ENCODE data around the gene IQCK. TPM values are rescaled to one million over a fixed set of nuclear protein-coding genes. Genes with fewer than 3 reads are reported as not detected.

IQCK gene
- polyA plus RNA-seq, 2 of the 4 experiments (the other 2 are of a cell fraction), result 10.3 to 15.6 TPM

DNA sequence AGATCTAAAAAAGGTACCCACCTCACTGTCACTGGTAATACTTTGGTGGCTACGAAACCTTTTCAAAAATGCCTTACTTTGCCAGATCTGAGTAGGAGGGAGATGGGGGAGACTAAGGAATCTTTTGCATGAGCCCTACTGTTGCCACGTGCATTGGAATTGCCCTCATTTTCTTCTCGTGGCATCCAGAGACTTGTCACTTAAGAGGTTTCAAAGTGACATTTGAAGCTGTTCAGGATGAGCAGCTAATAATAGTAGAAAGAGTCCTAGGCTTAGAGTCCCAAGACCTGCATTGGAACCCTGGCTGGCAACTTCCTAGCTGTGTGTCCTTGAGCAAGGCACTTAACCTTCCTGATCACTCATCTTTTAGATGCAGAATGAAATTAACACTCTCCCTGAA is 123.1 kb downstream of the IQCK start:
- H3K4me1 ChIP-seq, result peaks cover 10% of the 10 kb centered on the region
- H3K9me3 ChIP-seq, result no peaks in the 10 kb centered on the region
- ChIA-PET CTCF (interaction anchor here (0.6 to 1.8 kb wide), 2 partner anchors 10 to 258 kb away, joined by 3 to 4 read pairs; no protein-coding TSS in a partner anchor), POLR2A (no interaction called here)
- no peak overlapping the region for H3K4me2 ChIP-seq
- H3K4me3 ChIP-seq, result no peak overlapping the region
- no peak for TF ChIP-seq JUNB (IDR thresholded peaks at IDR 0.05)
- TF ChIP-seq, protein P1, sequence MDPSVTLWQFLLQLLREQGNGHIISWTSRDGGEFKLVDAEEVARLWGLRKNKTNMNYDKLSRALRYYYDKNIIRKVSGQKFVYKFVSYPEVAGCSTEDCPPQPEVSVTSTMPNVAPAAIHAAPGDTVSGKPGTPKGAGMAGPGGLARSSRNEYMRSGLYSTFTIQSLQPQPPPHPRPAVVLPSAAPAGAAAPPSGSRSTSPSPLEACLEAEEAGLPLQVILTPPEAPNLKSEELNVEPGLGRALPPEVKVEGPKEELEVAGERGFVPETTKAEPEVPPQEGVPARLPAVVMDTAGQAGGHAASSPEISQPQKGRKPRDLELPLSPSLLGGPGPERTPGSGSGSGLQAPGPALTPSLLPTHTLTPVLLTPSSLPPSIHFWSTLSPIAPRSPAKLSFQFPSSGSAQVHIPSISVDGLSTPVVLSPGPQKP (IDR thresholded peaks at IDR 0.05; ENCODE audit: low read depth, low read length), result no peak
- no peak for TF ChIP-seq SREBF2 (IDR thresholded peaks at IDR 0.05)
- TF ChIP-seq RFX5 (IDR thresholded peaks at IDR 0.05), result no peak
- TF ChIP-seq MYC (IDR thresholded peaks at IDR 0.05; ENCODE audit: borderline replicate concordance, low read length), result no peak
- TF ChIP-seq FOSL2 (IDR thresholded peaks at IDR 0.05), result no peak
- TF ChIP-seq FOSL2 (CRISPR knock-in tag; IDR thresholded peaks at IDR 0.05), result no peak
- TF ChIP-seq CBX2 (IDR thresholded peaks at IDR 0.05; ENCODE audit: borderline replicate concordance, low read depth), result no peak
- no peak for TF ChIP-seq PHF8 (IDR thresholded peaks at IDR 0.05; ENCODE audit: borderline replicate concordance, low read depth)
- ATAC-seq, result no peak
- 90% methylated on average over 3 of the region's 3 CpGs for WGBS (ENCODE audit: missing lambda C conversion rate)
- no peak for FAIRE-seq
- H3K27ac ChIP-seq, result no peak overlapping the region
- no peak for DNase-seq (ENCODE audit: low read depth in 1 of 2, low spot score in 1 of 2)

DNA sequence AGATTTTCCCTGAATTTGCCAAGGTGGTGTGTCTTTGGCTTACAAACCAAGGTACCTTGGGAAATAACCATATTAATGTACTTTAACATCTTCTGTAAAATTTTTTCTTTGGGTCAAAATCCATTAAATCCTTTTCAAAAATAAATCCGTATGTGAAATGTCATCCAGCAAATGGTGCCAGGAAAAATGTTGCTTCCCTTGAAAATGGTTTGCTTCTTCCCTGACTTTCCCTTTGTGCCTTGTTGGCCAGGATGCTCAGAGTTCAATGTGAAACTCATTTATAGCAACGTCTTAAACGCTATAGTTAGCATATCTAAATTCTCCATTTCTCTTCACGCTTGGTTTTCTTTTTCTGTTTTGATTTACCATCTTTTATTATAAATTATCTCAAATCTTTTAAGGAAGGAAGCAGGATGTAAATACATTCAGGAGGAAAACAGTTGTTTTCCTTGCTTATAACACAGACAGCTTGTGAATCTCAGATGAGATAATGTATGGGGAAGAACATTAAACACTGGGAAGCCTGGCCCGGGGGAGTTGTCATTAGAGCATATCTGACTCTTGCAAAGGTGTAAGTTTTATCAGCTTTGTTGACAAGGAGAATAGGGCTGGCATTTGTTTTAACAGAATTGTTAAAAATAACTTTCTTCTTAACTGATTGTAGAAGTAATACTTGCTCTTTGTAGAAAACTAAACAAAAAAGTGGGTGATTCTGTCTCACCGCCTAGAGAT is 124.5 kb downstream of the IQCK start:
- TF ChIP-seq, protein P2, sequence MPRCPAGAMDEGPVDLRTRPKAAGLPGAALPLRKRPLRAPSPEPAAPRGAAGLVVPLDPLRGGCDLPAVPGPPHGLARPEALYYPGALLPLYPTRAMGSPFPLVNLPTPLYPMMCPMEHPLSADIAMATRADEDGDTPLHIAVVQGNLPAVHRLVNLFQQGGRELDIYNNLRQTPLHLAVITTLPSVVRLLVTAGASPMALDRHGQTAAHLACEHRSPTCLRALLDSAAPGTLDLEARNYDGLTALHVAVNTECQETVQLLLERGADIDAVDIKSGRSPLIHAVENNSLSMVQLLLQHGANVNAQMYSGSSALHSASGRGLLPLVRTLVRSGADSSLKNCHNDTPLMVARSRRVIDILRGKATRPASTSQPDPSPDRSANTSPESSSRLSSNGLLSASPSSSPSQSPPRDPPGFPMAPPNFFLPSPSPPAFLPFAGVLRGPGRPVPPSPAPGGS (IDR thresholded peaks at IDR 0.05), result no peak
- no peak for TF ChIP-seq FOSB (CRISPR knock-in tag; IDR thresholded peaks at IDR 0.05)
- TF ChIP-seq NR3C1 (IDR thresholded peaks at IDR 0.05), result no peak
- Histone ChIP-seq H3K4me2 (no peak overlapping the region), H3K4me3 (no peak overlapping the region), H3K9me3 (no peaks in the 10 kb centered on the region), H3K4me1 (peaks cover 10% of the 10 kb centered on the region), H3K27ac (no peak overlapping the region)
- no peak for DNase-seq (ENCODE audit: low read depth in 1 of 2, low spot score in 1 of 2)
- POLR2A ChIA-PET, result no interaction called here
- WGBS (ENCODE audit: missing lambda C conversion rate), result 78% methylated on average over 6 of the region's 6 CpGs
- CTCF ChIA-PET, result interaction anchor here (1.3 kb wide), 1 partner anchor 11 kb away, joined by 4 read pairs; no protein-coding TSS in a partner anchor
- no peak for ATAC-seq
- no peak for FAIRE-seq

DNA sequence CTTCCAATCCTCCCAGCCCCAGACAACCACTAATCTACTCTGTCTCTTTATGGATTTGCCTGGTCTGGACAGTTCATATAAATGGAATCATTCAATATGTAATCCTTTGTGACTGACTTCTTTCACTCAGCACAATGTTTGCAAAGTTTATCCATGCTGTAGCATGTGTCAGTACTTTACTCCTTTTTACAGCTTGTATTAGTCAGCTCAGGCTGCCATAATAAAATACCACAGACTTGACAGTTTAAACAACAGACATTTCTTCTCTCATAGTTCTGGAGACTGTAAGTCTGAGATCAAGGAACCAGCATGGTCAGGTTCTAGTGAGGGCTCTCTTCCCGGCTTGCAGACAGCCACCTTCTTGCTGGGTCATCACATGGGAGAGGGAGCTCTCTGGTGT is 125.3 kb downstream of the IQCK start:
- FAIRE-seq (no peak), ATAC-seq (no peak), DNase-seq (ENCODE audit: low read depth in 1 of 2, low spot score in 1 of 2) (no peak)
- WGBS (ENCODE audit: missing lambda C conversion rate), result 77% methylated on average over 1 of the region's 1 CpG
- Histone ChIP-seq H3K4me3 (no peak overlapping the region), H3K4me1 (peaks cover 10% of the 10 kb centered on the region), H3K4me2 (no peak overlapping the region), H3K9me3 (no peaks in the 10 kb centered on the region), H3K27ac (no peak overlapping the region)
- POLR2A ChIA-PET, result no interaction called here
- CTCF ChIA-PET, result interaction anchor here (1.3 kb wide), 1 partner anchor 12 kb away, joined by 4 read pairs; no protein-coding TSS in a partner anchor
- no peak for TF ChIP-seq ZSCAN20 (CRISPR knock-in tag; IDR thresholded peaks at IDR 0.05)
- TF ChIP-seq, protein P3, sequence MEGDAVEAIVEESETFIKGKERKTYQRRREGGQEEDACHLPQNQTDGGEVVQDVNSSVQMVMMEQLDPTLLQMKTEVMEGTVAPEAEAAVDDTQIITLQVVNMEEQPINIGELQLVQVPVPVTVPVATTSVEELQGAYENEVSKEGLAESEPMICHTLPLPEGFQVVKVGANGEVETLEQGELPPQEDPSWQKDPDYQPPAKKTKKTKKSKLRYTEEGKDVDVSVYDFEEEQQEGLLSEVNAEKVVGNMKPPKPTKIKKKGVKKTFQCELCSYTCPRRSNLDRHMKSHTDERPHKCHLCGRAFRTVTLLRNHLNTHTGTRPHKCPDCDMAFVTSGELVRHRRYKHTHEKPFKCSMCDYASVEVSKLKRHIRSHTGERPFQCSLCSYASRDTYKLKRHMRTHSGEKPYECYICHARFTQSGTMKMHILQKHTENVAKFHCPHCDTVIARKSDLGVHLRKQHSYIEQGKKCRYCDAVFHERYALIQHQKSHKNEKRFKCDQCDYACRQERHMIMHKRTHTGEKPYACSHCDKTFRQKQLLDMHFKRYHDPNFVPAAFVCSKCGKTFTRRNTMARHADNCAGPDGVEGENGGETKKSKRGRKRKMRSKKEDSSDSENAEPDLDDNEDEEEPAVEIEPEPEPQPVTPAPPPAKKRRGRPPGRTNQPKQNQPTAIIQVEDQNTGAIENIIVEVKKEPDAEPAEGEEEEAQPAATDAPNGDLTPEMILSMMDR (IDR thresholded peaks at IDR 0.05), result no peak
- TF ChIP-seq CHD4 (IDR thresholded peaks at IDR 0.05; ENCODE audit: borderline replicate concordance), result no peak
- TF ChIP-seq, protein P4, sequence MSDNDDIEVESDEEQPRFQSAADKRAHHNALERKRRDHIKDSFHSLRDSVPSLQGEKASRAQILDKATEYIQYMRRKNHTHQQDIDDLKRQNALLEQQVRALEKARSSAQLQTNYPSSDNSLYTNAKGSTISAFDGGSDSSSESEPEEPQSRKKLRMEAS (IDR thresholded peaks at IDR 0.05), result no peak
- no peak for TF ChIP-seq EHMT2 (IDR thresholded peaks at IDR 0.05; ENCODE audit: low read depth)
- no peak for TF ChIP-seq NR3C1 (IDR thresholded peaks at IDR 0.05)
- TF ChIP-seq EHF (CRISPR knock-in tag; IDR thresholded peaks at IDR 0.05), result no peak
- TF ChIP-seq FOSL2 (IDR thresholded peaks at IDR 0.05), result no peak
- no peak for TF ChIP-seq FOSL2 (CRISPR knock-in tag; IDR thresholded peaks at IDR 0.05)

Measured in A549 (cell line).